ENCODE measurements around the gene PDHA2. TPM values are rescaled to one million over a fixed set of nuclear protein-coding genes. Genes with fewer than 3 reads are reported as not detected.
"Not testable (repeated sequence)": the region's sequence is repeated elsewhere in the genome, so short reads cannot be mapped to it uniquely, and the experiment has no call there.

The PDHA2 gene
- total RNA-seq = not detected in 2 replicates

DNA sequence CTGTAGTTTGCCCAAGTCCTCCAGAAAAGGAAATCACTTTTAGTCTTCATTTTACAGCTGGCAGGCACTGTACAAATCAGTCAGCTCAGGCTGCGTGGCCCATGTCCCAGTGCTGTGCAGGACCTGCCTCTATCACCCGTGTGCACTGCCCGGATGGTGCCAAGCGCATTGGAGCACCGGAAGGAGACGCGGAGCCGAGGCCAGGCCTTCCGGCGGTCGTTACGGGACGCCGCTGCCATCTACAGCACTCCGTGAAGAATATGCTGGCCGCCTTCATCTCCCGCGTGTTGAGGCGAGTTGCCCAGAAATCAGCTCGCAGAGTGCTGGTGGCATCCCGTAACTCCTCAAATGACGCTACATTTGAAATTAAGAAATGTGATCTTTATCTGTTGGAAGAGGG, at the start of gene PDHA2:
Gene PDHA2, plus strand, starts transcription at position 203 of the 400 bp plus-strand sequence. Its CDS starts 58 bp downstream, at position 261.
- no peaks in the 10 kb centered on the region for H3K9me3 Mint-ChIP-seq

DNA sequence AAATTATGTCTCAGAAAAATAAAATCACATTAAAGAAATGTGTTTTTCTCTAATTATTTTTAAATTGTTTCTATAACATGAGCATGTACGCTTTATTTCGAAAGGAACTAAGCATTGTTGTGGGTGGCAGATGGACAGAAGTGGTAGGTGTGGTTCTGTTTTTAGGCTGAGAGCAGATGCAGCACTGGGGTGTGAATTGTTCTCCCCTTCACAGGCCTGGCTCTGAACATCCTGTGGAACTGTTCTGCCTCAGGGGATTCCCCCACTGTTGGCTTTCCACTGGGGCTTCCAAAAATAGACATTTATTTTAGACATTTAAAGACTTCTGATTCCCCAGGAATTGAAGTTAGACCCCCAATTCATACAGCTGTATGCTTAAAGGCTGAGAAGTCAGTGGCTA, 41.9 kb upstream of the PDHA2 start:
- Mint-ChIP-seq H3K4me3 (no peak overlapping the region), H3K9me3 (peaks cover 8% of the 10 kb centered on the region), H3K36me3 (ENCODE audit: low read depth) (no peaks in the 10 kb centered on the region), H3K27me3 (no peaks in the 10 kb centered on the region), H3K27ac (no peak overlapping the region), H3K4me1 (no peaks in the 10 kb centered on the region)
- intact Hi-C loops (cut with micrococcal nuclease) = no loop called here
- no peak for DNase-seq

More for the DNA sequence above, at the start of gene PDHA2:
- Mint-ChIP-seq H3K27me3 (no peaks in the 10 kb centered on the region), H3K27ac (no peak within 1 kb of the TSS), H3K4me3 (no peak within 1 kb of the TSS), H3K4me1 (no peaks in the 10 kb centered on the region), H3K36me3 (ENCODE audit: low read depth) (no peaks in the 10 kb centered on the region)
- DNase-seq = no peak
- intact Hi-C loops (cut with micrococcal nuclease) = no loop called here

DNA sequence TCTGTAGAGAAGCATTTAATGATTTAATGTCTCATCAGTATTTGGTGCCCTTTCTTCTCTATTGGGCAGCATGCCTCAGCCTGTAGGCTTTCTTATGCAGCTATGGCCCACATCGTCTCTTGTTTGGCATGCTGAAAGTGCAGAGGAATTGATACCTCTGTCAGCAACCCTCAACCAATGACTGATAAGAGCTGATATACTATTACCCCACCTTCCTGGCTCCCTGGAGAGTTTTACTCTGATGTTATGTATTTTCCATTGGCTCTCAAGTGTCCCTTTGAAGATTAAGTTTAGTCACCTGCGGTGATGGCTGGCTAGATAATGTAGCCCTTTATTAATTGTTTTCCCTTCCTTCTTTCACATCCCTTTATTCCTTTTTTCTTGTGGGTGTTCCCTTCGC, 41.2 kb upstream of the PDHA2 start:
- Mint-ChIP-seq H3K36me3 (ENCODE audit: low read depth) (no peaks in the 10 kb centered on the region), H3K9me3 (peaks cover 3% of the 10 kb centered on the region), H3K4me3 (no peak overlapping the region), H3K27me3 (no peaks in the 10 kb centered on the region), H3K27ac (no peak overlapping the region), H3K4me1 (no peaks in the 10 kb centered on the region)
- no peak for DNase-seq
- intact Hi-C loops (cut with micrococcal nuclease) = no loop called here

DNA sequence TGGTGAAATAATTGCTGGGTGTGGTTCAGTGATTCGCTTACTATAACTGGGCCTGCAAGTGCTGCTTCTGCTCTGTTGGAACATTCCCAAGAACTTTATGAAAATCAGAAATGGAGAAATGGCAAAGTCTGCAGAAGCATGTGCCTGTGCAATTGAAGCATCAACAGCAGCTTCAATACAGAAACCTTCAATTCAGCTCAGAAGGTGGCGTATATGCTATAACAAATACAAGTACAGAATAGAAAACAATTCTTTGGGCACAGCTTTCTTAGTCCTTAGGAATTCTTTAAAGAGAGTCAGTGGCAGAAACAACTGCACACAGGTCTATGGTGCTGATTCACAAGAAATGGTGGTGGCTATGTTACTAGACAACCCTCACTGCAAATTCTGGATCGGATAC, 18.0 kb upstream of the PDHA2 start:
- Mint-ChIP-seq H3K36me3 (ENCODE audit: low read depth) (no peaks in the 10 kb centered on the region), H3K27ac (no peak overlapping the region), H3K9me3 (no peaks in the 10 kb centered on the region), H3K27me3 (no peaks in the 10 kb centered on the region), H3K4me1 (no peaks in the 10 kb centered on the region), H3K4me3 (no peak overlapping the region)
- no peak for DNase-seq
- intact Hi-C loops (cut with micrococcal nuclease) = no loop called here

DNA sequence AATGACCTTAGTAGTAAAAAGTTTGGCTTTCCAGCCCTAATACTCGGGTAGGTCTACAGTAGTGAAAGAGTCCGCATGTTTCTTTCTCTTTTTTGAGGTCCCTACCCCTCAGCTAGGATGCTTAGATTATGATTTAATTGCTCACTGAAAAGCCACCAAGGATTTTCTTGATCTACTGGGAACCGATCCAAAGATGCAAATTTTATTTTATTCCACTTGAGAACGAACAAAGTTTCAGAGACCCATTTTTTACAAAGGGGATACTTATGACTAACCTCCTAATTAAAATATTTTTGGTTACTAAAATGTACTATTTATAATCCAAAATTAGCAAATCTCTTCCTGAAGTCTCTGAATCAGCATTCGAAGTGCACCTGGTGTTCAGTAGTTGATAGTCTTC, 14.3 kb upstream of the PDHA2 start:
- H3K27me3 Mint-ChIP-seq = no peaks in the 10 kb centered on the region
- no peaks in the 10 kb centered on the region for H3K36me3 Mint-ChIP-seq (ENCODE audit: low read depth)
- DNase-seq = no peak
- H3K4me1 Mint-ChIP-seq = no peaks in the 10 kb centered on the region
- H3K9me3 Mint-ChIP-seq = no peaks in the 10 kb centered on the region
- no peak overlapping the region for H3K4me3 Mint-ChIP-seq
- no peak overlapping the region for H3K27ac Mint-ChIP-seq
- intact Hi-C loops (cut with micrococcal nuclease) = no loop called here

DNA sequence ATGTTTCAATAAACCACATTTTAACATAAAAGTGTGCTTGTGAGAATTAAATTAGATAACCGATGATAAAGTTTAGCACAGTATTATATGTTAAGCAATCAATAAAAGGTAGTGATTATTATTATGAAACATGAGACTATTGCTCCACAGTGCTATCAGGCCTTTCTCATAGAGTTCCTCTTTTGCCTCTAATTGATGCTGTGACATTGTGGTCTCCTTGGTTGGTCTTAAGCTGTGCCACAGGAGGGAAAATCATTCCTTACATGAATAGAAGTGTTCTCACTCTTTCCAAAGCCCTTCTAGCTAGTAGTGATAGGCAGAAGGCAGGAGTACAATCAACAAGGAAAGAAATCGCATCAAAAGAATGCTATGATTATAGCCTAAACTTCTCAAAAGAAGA, 9.2 kb upstream of the PDHA2 start:
- Mint-ChIP-seq H3K27ac (no peak overlapping the region), H3K4me1 (no peaks in the 10 kb centered on the region), H3K36me3 (ENCODE audit: low read depth) (no peaks in the 10 kb centered on the region), H3K9me3 (no peaks in the 10 kb centered on the region), H3K27me3 (no peaks in the 10 kb centered on the region), H3K4me3 (no peak overlapping the region)
- intact Hi-C loops (cut with micrococcal nuclease) = no loop called here
- DNase-seq = no peak

DNA sequence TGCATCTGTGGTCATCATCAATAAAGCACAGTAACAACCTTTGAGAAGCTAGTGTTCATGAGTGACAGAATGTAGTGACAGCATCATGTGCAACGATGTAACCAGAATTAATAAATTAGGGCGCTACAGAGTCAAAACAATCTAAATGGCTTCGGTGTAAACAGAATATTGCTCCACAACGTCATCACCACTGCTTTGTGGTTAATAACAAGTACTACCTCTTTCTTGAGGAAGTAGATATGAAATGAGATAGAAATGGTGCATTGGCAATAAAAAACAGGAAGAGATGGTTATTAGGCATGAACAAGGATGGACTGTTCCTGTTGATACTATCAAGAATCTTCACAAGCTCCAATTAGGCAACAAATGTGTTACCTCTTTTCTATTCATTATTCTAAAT, 8.7 kb upstream of the PDHA2 start:
- H3K36me3 Mint-ChIP-seq (ENCODE audit: low read depth) = no peaks in the 10 kb centered on the region
- H3K27me3 Mint-ChIP-seq = no peaks in the 10 kb centered on the region
- no peaks in the 10 kb centered on the region for H3K9me3 Mint-ChIP-seq
- H3K4me1 Mint-ChIP-seq = no peaks in the 10 kb centered on the region
- DNase-seq = no peak
- intact Hi-C loops (cut with micrococcal nuclease) = no loop called here
- H3K4me3 Mint-ChIP-seq = no peak overlapping the region
- no peak overlapping the region for H3K27ac Mint-ChIP-seq

DNA sequence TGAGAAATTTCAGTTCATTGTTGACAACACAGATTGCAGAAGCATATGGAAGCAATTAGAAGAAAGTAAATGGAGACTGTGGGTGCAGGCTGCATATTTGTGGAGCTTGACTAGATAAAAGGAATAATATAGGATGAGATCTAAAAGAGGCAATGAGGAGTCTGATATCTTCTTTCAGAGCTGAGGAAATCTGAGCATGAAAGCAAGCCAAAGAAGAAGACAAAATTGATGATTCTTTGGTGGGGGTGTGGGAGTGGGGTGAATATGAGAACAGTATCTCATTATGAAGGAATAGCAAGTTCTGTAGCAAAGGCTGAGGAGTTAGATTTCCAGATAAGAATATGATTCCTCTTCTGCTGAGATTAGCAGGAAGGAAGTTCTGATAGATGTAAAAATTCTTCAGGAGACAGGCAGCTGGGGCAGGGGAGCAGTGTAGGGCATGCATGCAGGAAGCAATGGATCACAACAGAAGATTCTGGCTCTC, 6.1 kb upstream of the PDHA2 start:
- no peak for DNase-seq
- H3K27ac Mint-ChIP-seq = no peak overlapping the region
- no peaks in the 10 kb centered on the region for H3K36me3 Mint-ChIP-seq (ENCODE audit: low read depth)
- H3K27me3 Mint-ChIP-seq = no peaks in the 10 kb centered on the region
- no peaks in the 10 kb centered on the region for H3K9me3 Mint-ChIP-seq
- H3K4me1 Mint-ChIP-seq = no peaks in the 10 kb centered on the region
- intact Hi-C loops (cut with micrococcal nuclease) = no loop called here
- H3K4me3 Mint-ChIP-seq = no peak overlapping the region

DNA sequence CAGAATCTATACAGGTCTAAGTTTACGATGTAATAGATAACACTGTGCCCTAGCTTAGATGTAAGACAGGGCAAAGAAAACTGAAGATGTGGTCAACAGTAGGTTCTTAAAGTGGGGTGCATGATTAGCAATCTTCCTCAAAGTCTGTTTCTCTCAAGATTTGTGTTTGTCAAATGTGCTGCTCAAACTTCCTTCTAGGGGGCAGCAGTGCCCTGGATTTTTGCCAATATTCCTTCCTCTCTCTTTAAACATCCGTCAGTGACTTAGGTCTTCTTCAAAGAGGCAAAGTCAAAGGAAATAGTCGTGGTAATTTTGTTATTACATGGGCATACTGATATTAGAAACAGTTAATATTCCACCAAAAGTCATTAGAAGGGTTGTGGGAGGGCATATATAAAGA, 4.2 kb upstream of the PDHA2 start:
- Mint-ChIP-seq H3K27me3 (no peaks in the 10 kb centered on the region), H3K9me3 (no peaks in the 10 kb centered on the region), H3K36me3 (ENCODE audit: low read depth) (no peaks in the 10 kb centered on the region), H3K4me3 (no peak overlapping the region), H3K27ac (no peak overlapping the region), H3K4me1 (no peaks in the 10 kb centered on the region)
- intact Hi-C loops (cut with micrococcal nuclease) = no loop called here
- DNase-seq = no peak

DNA sequence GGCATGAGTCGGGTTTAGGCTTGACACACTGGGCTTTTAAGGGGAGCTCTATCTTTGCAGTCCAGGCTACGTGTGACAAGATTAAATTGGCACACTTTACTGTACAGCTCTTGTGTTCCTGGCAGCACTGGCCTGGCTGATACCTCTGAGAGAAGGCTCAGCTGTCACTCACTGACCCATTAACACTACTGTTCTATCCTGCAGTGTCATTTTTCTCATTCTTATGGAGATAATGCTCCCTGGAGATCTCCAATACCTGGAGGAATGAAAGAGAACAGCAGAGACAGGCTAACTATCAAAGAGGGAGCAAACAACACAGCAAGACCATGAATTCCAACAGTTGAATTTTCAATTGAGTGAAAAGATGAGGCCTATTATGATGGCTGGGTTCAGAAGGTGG, 1.7 kb upstream of the PDHA2 start:
- Mint-ChIP-seq H3K4me3 (no peak overlapping the region), H3K27me3 (no peaks in the 10 kb centered on the region), H3K27ac (no peak overlapping the region), H3K4me1 (no peaks in the 10 kb centered on the region), H3K36me3 (ENCODE audit: low read depth) (no peaks in the 10 kb centered on the region), H3K9me3 (no peaks in the 10 kb centered on the region)
- intact Hi-C loops (cut with micrococcal nuclease) = no loop called here
- no peak for DNase-seq

DNA sequence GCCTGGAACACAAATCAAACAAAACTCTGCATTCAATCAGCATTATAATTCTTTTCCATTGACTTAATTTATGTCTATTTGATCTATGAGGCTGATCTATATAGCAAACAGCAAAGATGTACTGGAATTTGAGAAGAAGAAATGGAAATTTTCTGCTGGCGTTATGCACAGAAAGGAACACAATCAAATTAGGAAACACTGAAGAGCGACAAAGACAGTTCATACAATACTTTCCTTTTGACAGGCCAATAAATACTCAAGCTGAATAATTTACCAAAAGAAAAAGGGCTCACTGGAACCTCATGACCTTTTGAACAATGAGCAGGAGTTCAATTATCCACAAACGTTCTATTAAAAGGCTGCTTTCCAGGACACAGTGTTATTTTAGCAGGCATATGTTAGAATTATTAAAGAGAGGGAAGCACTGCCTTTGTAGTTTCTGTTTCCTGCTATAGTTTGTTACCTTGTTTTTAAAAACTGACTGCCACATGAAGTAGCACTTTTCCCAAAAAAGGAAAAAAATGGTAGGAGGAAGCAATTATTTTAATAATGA, 8.1 kb downstream of the PDHA2 start:
- Mint-ChIP-seq H3K4me3 (no peak overlapping the region), H3K27ac (no peak overlapping the region), H3K4me1 (no peaks in the 10 kb centered on the region), H3K9me3 (no peaks in the 10 kb centered on the region), H3K27me3 (no peaks in the 10 kb centered on the region), H3K36me3 (ENCODE audit: low read depth) (no peaks in the 10 kb centered on the region)
- intact Hi-C loops (cut with micrococcal nuclease) = no loop called here
- DNase-seq = no peak

DNA sequence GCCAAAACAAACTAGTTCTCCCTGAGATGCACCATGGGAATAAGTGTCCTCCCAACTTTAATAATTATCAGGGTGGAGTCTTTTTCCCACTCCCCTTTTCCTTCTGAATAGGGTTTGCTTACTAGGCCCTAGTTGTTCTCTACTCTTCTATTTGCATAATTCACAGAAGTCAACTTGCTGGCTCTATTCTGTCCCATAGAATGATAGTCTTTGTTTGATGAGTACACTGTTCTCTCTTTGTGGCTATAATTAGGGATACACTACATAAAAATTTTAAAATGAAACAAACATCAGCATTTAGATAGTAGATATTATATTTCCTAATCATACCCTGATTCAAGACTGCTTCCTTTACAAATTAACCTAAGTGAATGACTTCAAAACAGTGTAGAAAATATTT, 10.3 kb downstream of the PDHA2 start:
- Mint-ChIP-seq H3K4me3 (no peak overlapping the region), H3K27me3 (no peaks in the 10 kb centered on the region), H3K27ac (no peak overlapping the region), H3K9me3 (no peaks in the 10 kb centered on the region), H3K36me3 (ENCODE audit: low read depth) (no peaks in the 10 kb centered on the region), H3K4me1 (no peaks in the 10 kb centered on the region)
- intact Hi-C loops (cut with micrococcal nuclease) = no loop called here
- no peak for DNase-seq

DNA sequence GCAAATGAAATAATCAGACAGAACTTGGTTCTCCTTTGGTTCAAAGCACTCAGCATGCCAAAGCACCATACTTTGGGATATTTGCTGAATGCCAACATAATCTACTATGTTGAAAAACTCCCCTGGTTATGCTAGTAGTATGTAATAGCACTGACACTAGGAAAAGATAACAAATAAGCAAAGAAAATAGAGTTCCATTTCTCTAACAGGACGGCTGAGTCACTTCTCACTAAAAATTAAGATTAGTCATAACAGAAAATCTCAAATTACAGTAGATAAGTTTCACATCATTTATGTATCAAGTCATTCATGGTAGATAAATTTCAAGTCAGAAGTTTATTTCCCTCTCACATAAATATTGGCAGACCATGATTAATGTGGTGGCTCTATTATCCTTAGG, 17.9 kb downstream of the PDHA2 start:
- no peaks in the 10 kb centered on the region for H3K27me3 Mint-ChIP-seq

DNA sequence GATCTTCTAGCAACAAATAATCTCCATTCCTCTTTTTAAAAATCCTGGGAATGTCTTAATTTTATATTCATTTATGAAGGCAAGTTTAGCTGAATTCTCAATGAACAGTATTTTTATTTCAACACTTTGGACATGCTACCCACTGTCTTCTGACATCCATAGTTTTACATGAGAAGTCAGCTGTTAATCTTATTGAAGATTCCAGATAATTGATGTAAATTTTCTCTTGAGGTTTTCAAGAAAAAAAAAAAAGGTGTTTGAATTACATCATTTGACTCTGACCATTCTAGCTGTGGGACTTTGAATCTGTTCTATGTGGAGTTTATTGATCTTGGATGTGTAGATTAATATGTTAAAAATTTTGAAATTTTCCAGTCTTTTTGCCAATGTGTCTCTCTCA, 28.0 kb downstream of the PDHA2 start:
- Mint-ChIP-seq H3K4me1 (no peaks in the 10 kb centered on the region), H3K4me3 (no peak overlapping the region), H3K36me3 (ENCODE audit: low read depth) (no peaks in the 10 kb centered on the region), H3K27me3 (no peaks in the 10 kb centered on the region), H3K27ac (no peak overlapping the region), H3K9me3 (no peaks in the 10 kb centered on the region)
- DNase-seq = no peak
- intact Hi-C loops (cut with micrococcal nuclease) = no loop called here

More for the DNA sequence above, 17.9 kb downstream of the PDHA2 start:
- H3K36me3 Mint-ChIP-seq (ENCODE audit: low read depth) = no peaks in the 10 kb centered on the region
- intact Hi-C loops (cut with micrococcal nuclease) = no loop called here
- no peaks in the 10 kb centered on the region for H3K9me3 Mint-ChIP-seq
- no peak for DNase-seq
- H3K27ac Mint-ChIP-seq = no peak overlapping the region
- H3K4me3 Mint-ChIP-seq = no peak overlapping the region
- no peaks in the 10 kb centered on the region for H3K4me1 Mint-ChIP-seq

DNA sequence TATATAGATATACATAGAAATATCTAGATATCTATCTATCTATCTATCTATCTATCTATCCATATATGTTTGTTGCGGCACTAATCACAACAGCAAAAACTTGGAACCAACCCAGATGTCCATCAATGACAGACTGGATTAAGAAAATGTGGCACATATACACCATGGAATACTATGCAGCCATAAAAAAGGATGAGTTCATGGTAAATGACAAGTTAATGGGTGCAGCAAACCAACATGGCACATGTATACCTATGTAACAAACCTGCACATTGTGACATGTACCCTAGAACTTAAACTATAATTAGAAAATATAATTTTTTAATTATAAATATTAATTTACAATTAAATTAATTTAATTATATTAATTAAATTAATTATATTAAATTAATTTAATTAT, 29.5 kb downstream of the PDHA2 start:
- H3K4me1 Mint-ChIP-seq; H3K9me3 Mint-ChIP-seq; intact Hi-C loops (cut with micrococcal nuclease); DNase-seq; H3K4me3 Mint-ChIP-seq; H3K27me3 Mint-ChIP-seq; H3K36me3 Mint-ChIP-seq (ENCODE audit: low read depth); H3K27ac Mint-ChIP-seq: not testable (repeated sequence)
